Panc1 (cell line): Measurements from ENCODE around the gene MPHOSPH6. TPM values are rescaled to one million over a fixed set of nuclear protein-coding genes. Genes with fewer than 3 reads are reported as not detected.

Experiments used
- ATAC-seq: fragments of 200-7000 bp; cut with Tn5 transposase; 2 replicates; pipeline ENCODE4 v1.9.1; 2020; ENCODE audit warnings: mild to moderate bottlenecking, moderate library complexity
- BruUV-seq: library from RNA; stranded (reverse); fragments of 400-500 nt; replicated peaks from 2 replicates; lab custom pipeline; 2021; lab: Mats Ljungman, UMichigan
- CTCF ChIA-PET: fragments of 300-600 bp; sonication (Branson Sonifier 250); formaldehyde crosslinking; loops from one replicate; lab custom pipeline; 2022; ENCODE audit warnings: antibody characterized with exemption; lab: Charles Lee
- POLR2A ChIA-PET: fragments of 300-600 bp; sonication (Branson Sonifier 250); formaldehyde crosslinking; loops from one replicate; lab custom pipeline; 2022; ENCODE audit warnings: antibody characterized with exemption; lab: Charles Lee
- DNase-seq: peaks from one replicate; pipeline ENCODE4 v3.0.0-alpha.2; 2010; ENCODE audit warnings: low read depth, low spot score
- H3K27ac ChIP-seq: 2 replicates; pipeline ENCODE4 v1.5.1; 2011; ENCODE audit warnings: mild to moderate bottlenecking, low read length, inconsistent platforms
- H3K27me3 ChIP-seq: fragments of 200-500 bp; sonication (Bioruptor generic); 2 replicates; pipeline ENCODE4 v1.6.0; 2014; ENCODE audit warnings: low read length, inconsistent platforms; ENCODE audit not compliant: control insufficient read depth, insufficient read depth
- H3K36me3 ChIP-seq: fragments of 200-500 bp; sonication (Bioruptor generic); 2 replicates; pipeline ENCODE4 v1.5.1; 2014; ENCODE audit warnings: inconsistent platforms, mild to moderate bottlenecking, low read length, moderate library complexity; ENCODE audit not compliant: control insufficient read depth, insufficient read depth
- H3K4me1 ChIP-seq: 2 replicates; pipeline ENCODE4 v1.5.1; 2011; ENCODE audit warnings: inconsistent platforms, mild to moderate bottlenecking, low read length, moderate library complexity; ENCODE audit not compliant: control insufficient read depth, insufficient read depth
- H3K4me3 ChIP-seq, 2 experiments: 2 replicates each; pipeline ENCODE4 v1.5.1; 2011 to 2012; ENCODE audit warnings: low read depth in 2 of 2, low read length in 2 of 2, mild to moderate bottlenecking in 2 of 2, inconsistent platforms in 1 of 2, moderate library complexity in 1 of 2
- H3K9me3 ChIP-seq: fragments of 200-500 bp; sonication (Bioruptor generic); 2 replicates; pipeline ENCODE4 v1.5.1; 2014; ENCODE audit warnings: low read depth, mild to moderate bottlenecking, inconsistent platforms, low read length, moderate library complexity; ENCODE audit not compliant: control insufficient read depth, insufficient read depth
- POLR2AphosphoS5 ChIP-seq: IDR thresholded peaks from 2 replicates; pipeline ENCODE4 v1.6.1; 2012; ENCODE audit warnings: mild to moderate bottlenecking, low read depth, low read length, moderate library complexity
- SIN3A ChIP-seq: IDR thresholded peaks from 2 replicates; pipeline ENCODE4 v1.6.1; 2012; ENCODE audit warnings: low read depth, mild to moderate bottlenecking, low read length, moderate library complexity, borderline replicate concordance; ENCODE audit not compliant: insufficient read depth
- TCF7L2 ChIP-seq: IDR thresholded peaks from 2 replicates; pipeline ENCODE4 v1.6.1; 2011; ENCODE audit warnings: mild to moderate bottlenecking, low read depth, low read length, inconsistent platforms
- in situ Hi-C: cut with HindIII; loops from 2 replicates; pipeline ENCODE4 v1.10.0; 2016; ENCODE audit warnings: low sequenced_read_pairs, low pct_unique_long_range_greater_than_20kb
- intact Hi-C: fragments of 100-400 bp; cut with micrococcal nuclease; formaldehyde crosslinking; loops from one replicate; pipeline ENCODE4 v1.10.0; 2022; ENCODE audit not compliant: unreplicated experiment
- total RNA-seq: library from RNA; stranded (reverse); gene quantifications from one replicate; pipeline ENCODE4 v1.2.1, GENCODE V29; 2021; ENCODE audit not compliant: unreplicated experiment
- TF ChIP-seq, protein P1 (sequence below), 2 experiments: IDR thresholded peaks; 2 replicates each; pipeline ENCODE4 v1.6.1; 2011 to 2012; ENCODE audit warnings: low read depth in 2 of 2, control low read depth in 1 of 2, low read length in 1 of 2, mild to moderate bottlenecking in 1 of 2, moderate library complexity in 1 of 2; ENCODE audit not compliant: insufficient read depth in 1 of 2
- TF ChIP-seq, protein P2 (sequence below): fragments of 450-650 bp; IDR thresholded peaks from 2 replicates; pipeline ENCODE4 v1.5.1; 2017; ENCODE audit warnings: mild to moderate bottlenecking

MPHOSPH6 gene
- total RNA-seq, 1 experiment from 2014 or later: 36.7 TPM

DNA sequence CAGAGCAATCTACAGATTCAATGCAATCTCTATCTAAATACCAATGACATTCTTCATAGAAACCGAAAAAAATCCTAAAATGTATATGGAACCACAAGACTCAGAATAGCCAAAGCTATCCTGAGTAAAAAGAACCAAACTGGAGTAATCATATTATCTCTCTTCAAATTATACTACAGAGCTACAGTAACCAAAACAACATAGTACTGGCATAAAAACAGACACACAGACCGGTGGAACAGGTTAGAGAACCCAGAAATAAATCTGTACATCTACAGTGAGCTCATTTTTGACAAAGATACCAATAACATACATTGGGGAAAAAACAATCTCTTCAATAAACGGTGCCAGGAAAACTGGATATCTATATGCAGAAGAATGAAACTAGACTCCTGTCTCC, 45.4 kb downstream of the MPHOSPH6 start:
- Histone ChIP-seq H3K4me3 (no peak overlapping the region), H3K9me3 (no peaks in the 10 kb centered on the region), H3K4me1 (no peaks in the 10 kb centered on the region), H3K27me3 (no peaks in the 10 kb centered on the region), H3K27ac (no peak overlapping the region), H3K36me3 (no peaks in the 10 kb centered on the region)
- TF ChIP-seq SIN3A (no peak), TCF7L2 (no peak), POLR2AphosphoS5 (no peak)
- TF ChIP-seq, protein P1, sequence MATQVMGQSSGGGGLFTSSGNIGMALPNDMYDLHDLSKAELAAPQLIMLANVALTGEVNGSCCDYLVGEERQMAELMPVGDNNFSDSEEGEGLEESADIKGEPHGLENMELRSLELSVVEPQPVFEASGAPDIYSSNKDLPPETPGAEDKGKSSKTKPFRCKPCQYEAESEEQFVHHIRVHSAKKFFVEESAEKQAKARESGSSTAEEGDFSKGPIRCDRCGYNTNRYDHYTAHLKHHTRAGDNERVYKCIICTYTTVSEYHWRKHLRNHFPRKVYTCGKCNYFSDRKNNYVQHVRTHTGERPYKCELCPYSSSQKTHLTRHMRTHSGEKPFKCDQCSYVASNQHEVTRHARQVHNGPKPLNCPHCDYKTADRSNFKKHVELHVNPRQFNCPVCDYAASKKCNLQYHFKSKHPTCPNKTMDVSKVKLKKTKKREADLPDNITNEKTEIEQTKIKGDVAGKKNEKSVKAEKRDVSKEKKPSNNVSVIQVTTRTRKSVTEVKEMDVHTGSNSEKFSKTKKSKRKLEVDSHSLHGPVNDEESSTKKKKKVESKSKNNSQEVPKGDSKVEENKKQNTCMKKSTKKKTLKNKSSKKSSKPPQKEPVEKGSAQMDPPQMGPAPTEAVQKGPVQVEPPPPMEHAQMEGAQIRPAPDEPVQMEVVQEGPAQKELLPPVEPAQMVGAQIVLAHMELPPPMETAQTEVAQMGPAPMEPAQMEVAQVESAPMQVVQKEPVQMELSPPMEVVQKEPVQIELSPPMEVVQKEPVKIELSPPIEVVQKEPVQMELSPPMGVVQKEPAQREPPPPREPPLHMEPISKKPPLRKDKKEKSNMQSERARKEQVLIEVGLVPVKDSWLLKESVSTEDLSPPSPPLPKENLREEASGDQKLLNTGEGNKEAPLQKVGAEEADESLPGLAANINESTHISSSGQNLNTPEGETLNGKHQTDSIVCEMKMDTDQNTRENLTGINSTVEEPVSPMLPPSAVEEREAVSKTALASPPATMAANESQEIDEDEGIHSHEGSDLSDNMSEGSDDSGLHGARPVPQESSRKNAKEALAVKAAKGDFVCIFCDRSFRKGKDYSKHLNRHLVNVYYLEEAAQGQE (IDR thresholded peaks at IDR 0.05; ENCODE audit: insufficient read depth in 1 of 2, low read depth in 2 of 2, low read length in 1 of 2): no peak
- TF ChIP-seq, protein P2, sequence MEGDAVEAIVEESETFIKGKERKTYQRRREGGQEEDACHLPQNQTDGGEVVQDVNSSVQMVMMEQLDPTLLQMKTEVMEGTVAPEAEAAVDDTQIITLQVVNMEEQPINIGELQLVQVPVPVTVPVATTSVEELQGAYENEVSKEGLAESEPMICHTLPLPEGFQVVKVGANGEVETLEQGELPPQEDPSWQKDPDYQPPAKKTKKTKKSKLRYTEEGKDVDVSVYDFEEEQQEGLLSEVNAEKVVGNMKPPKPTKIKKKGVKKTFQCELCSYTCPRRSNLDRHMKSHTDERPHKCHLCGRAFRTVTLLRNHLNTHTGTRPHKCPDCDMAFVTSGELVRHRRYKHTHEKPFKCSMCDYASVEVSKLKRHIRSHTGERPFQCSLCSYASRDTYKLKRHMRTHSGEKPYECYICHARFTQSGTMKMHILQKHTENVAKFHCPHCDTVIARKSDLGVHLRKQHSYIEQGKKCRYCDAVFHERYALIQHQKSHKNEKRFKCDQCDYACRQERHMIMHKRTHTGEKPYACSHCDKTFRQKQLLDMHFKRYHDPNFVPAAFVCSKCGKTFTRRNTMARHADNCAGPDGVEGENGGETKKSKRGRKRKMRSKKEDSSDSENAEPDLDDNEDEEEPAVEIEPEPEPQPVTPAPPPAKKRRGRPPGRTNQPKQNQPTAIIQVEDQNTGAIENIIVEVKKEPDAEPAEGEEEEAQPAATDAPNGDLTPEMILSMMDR: no peak
- ATAC-seq (no peak), DNase-seq (no peak)
- ChIA-PET CTCF (no interaction called here), POLR2A (no interaction called here)
- in situ Hi-C loops: no loop called here
- intact Hi-C loops: no loop called here
- no TSS peak for BruUV-seq

DNA sequence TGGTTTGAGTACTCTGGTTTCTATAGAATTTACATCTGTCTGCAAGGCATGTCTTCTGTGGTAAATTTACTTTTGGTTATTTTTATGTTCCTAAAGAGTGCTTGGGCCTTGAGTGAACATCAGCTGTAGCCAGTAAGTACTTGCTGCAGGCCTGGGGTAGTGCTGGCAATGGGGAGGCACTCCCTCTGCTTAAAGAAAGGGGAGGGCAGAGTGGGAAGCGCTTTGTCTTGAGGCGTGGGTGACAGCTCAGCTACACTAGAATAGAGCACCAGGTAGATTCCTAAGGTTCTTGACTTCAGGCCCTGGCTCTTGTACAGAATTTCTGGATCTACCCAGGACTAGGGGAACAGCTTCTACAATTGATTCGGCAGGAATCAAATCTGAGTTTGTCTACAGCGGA, 50.6 kb downstream of the MPHOSPH6 start:
- H3K4me1 ChIP-seq: no peaks in the 10 kb centered on the region
- H3K9me3 ChIP-seq: no peaks in the 10 kb centered on the region
- ATAC-seq (no peak), DNase-seq (no peak)
- H3K4me3 ChIP-seq: no peak overlapping the region
- no peaks in the 10 kb centered on the region for H3K36me3 ChIP-seq
- in situ Hi-C loops (no loop called here), intact Hi-C loops (no loop called here)
- ChIA-PET POLR2A (no interaction called here), CTCF (no interaction called here)
- no peak overlapping the region for H3K27ac ChIP-seq
- TF ChIP-seq, protein P1 (IDR thresholded peaks at IDR 0.05; ENCODE audit: insufficient read depth in 1 of 2, low read depth in 2 of 2, low read length in 1 of 2): no peak
- TF ChIP-seq POLR2AphosphoS5 (no peak), SIN3A (no peak), TCF7L2 (no peak)
- TF ChIP-seq, protein P2: no peak
- no TSS peak for BruUV-seq
- H3K27me3 ChIP-seq: no peaks in the 10 kb centered on the region
